HepG2 (cell line): ENCODE data around the gene KRT17. TPM values are rescaled to one million over a fixed set of nuclear protein-coding genes. Genes with fewer than 3 reads are reported as not detected.

Source experiments
- CBFB ChIP-seq: sonication (generic); formaldehyde crosslinking; IDR thresholded peaks from 2 replicates; pipeline ENCODE4 v1.4.0; 2020; ENCODE audit warnings: missing genetic modification reagents
- FOSL1 ChIP-seq: sonication (generic); formaldehyde crosslinking; IDR thresholded peaks from 2 replicates; pipeline ENCODE4 v1.9.0; 2021; ENCODE audit warnings: missing genetic modification reagents, borderline replicate concordance
- FOXJ3 ChIP-seq: sonication (generic); formaldehyde crosslinking; IDR thresholded peaks from 2 replicates; pipeline ENCODE4 v1.4.0; 2020; ENCODE audit warnings: missing genetic modification reagents, mild to moderate bottlenecking, borderline replicate concordance
- FOXK1 ChIP-seq: sonication (generic); formaldehyde crosslinking; IDR thresholded peaks from 2 replicates; pipeline ENCODE4 v1.4.0; 2020; ENCODE audit warnings: low read depth, missing genetic modification reagents, borderline replicate concordance
- LCORL ChIP-seq, 2 experiments: fragments of 450-650 bp in 1 of 2; sonication (generic) in 1 of 2; formaldehyde crosslinking in 1 of 2; IDR thresholded peaks; 2 replicates each; pipeline versions ENCODE4 v1.5.0 to v1.6.1; 2017 to 2020; ENCODE audit warnings: antibody characterized with exemption in 1 of 2, missing genetic modification reagents in 1 of 2
- MED8 ChIP-seq: sonication (generic); formaldehyde crosslinking; IDR thresholded peaks from 2 replicates; pipeline ENCODE4 v1.8.1; 2023; ENCODE audit warnings: mild to moderate bottlenecking, missing genetic modification reagents; ENCODE audit not compliant: insufficient replicate concordance
- NFIB ChIP-seq: sonication (generic); formaldehyde crosslinking; IDR thresholded peaks from 2 replicates; pipeline ENCODE4 v1.9.0; 2021; ENCODE audit warnings: missing genetic modification reagents, mild to moderate bottlenecking, borderline replicate concordance
- SMAD9 ChIP-seq: sonication (generic); formaldehyde crosslinking; IDR thresholded peaks from 2 replicates; pipeline ENCODE4 v1.5.1; 2020; ENCODE audit warnings: mild to moderate bottlenecking, missing genetic modification reagents
- SP5 ChIP-seq: IDR thresholded peaks from 2 replicates; pipeline ENCODE4 v1.6.1; 2016; ENCODE audit warnings: low read depth, borderline replicate concordance
- ZNF333 ChIP-seq: sonication (generic); formaldehyde crosslinking; IDR thresholded peaks from 2 replicates; pipeline ENCODE4 v1.4.0; 2020; ENCODE audit warnings: mild to moderate bottlenecking, missing genetic modification reagents, borderline replicate concordance
- ZNF737 ChIP-seq: sonication (generic); formaldehyde crosslinking; IDR thresholded peaks from 2 replicates; pipeline ENCODE4 v1.5.0; 2020; ENCODE audit warnings: missing genetic modification reagents, mild to moderate bottlenecking, borderline replicate concordance
- ZSCAN31 ChIP-seq: sonication (generic); formaldehyde crosslinking; IDR thresholded peaks from 2 replicates; pipeline ENCODE4 v1.5.0; 2020; ENCODE audit warnings: low read depth, mild to moderate bottlenecking, missing genetic modification reagents
- polyA plus RNA-seq, 8 experiments: library from polyadenylated mRNA; depleted of rRNA in 3 of 8; stranded (reverse) in 7 of 8; unstranded in 1 of 8; fragments of >200 nt; fragmentation: Illumina TruSeq in 4 of 8; extraction: Trizol in 4 of 8; gene quantifications; 2 replicates each; pipeline versions ENCODE4 v1.2.1 to v1.2.3, GENCODE V29; 2011 to 2016; ENCODE audit warnings: low read depth in 4 of 8, missing spikeins in 1 of 8, mixed read lengths in 1 of 8; ENCODE audit not compliant: insufficient read depth in 1 of 8
- total RNA-seq, 5 experiments: library from RNA; depleted of rRNA; stranded (reverse); fragments of >200 nt; fragmentation: Illumina TruSeq; extraction: Trizol; gene quantifications; 2 replicates each; pipeline ENCODE4 v1.2.3, GENCODE V29; 2016; ENCODE audit warnings: low read depth in 1 of 5
- TF ChIP-seq, protein P1 (sequence below): IDR thresholded peaks from 2 replicates; pipeline ENCODE4 v1.6.1; 2016
- TF ChIP-seq, protein P2 (sequence below): sonication (generic); formaldehyde crosslinking; IDR thresholded peaks from 2 replicates; pipeline ENCODE4 v1.4.0; 2020; ENCODE audit warnings: missing genetic modification reagents
- TF ChIP-seq, protein P3 (sequence below): sonication (generic); formaldehyde crosslinking; IDR thresholded peaks from 2 replicates; pipeline ENCODE4 v1.4.0; 2020; ENCODE audit warnings: mild to moderate bottlenecking, missing genetic modification reagents
- TF ChIP-seq, protein P4 (sequence below): sonication (generic); formaldehyde crosslinking; IDR thresholded peaks from 2 replicates; pipeline ENCODE4 v1.5.0; 2020; ENCODE audit warnings: mild to moderate bottlenecking, missing genetic modification reagents

Gene KRT17
- total and polyA plus RNA-seq, 2 of the 13 experiments (the other 11 are each of a cell fraction or from before 2014, with no cell fraction given), result 0.38 to 0.82 TPM

DNA sequence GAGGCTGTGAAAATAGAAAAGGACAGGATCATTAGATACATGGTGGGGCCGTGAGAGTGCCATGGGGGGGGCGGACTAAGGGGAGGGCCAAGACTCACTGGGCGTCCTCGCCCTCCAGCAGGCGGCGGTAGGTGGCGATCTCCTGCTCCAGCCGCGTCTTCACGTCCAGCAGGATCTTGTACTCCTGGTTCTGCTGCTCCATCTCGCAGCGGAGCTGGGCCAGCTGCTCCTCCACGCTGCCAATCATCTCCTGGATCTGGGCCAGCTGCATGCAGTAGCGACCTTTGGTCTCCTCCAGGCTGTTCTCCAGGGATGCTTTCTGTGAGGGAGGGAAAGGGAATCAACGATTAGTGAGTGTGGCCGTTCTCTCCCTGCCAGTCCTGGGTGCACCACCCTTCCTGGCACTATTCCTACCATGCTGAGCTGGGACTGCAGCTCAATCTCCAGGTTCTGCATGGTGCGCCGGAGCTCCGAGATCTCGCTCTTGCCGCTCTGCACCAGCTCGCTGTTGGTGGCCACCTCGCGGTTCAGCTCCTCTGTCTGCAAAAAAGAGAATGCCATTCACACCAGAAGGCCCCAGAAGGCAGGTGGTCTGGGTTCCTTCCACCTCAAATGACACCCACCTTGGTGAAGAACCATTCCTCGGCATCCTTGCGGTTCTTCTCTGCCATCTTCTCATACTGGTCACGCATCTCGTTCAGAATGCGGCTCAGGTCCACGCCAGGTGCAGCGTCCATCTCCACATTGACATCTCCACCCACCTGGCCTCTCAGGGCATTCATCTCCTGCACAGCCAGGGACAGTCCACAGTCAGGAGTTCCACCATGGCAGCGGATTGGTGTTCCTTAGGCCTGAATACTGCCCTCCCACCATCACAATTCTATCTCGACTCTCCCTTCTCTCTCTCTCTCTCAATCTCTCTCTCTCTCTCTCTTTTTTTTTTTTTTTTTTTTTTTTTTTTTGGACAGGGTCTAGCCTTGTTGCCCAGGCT lies 40.9 kb downstream of the KRT17 start (continued):
- TF ChIP-seq ZNF333 (CRISPR knock-in tag) (no peak), FOSL1 (CRISPR knock-in tag) (no peak), FOXK1 (no peak), CBFB (no peak), ZNF737 (CRISPR knock-in tag) (no peak), FOXJ3 (CRISPR knock-in tag) (no peak), SMAD9 (CRISPR knock-in tag) (no peak), SP5 (CRISPR knock-in tag) (no peak), MED8 (CRISPR knock-in tag) (no peak), NFIB (CRISPR knock-in tag) (no peak), ZSCAN31 (CRISPR knock-in tag) (no peak), LCORL (IDR thresholded peaks at IDR 0.05) (no peak), LCORL (CRISPR knock-in tag; IDR thresholded peaks at IDR 0.05) (no peak)
- TF ChIP-seq, protein P1, sequence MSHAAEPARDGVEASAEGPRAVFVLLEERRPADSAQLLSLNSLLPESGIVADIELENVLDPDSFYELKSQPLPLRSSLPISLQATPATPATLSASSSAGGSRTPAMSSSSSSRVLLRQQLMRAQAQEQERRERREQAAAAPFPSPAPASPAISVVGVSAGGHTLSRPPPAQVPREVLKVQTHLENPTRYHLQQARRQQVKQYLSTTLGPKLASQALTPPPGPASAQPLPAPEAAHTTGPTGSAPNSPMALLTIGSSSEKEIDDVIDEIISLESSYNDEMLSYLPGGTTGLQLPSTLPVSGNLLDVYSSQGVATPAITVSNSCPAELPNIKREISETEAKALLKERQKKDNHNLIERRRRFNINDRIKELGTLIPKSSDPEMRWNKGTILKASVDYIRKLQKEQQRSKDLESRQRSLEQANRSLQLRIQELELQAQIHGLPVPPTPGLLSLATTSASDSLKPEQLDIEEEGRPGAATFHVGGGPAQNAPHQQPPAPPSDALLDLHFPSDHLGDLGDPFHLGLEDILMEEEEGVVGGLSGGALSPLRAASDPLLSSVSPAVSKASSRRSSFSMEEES, result no peak
- TF ChIP-seq, protein P2, sequence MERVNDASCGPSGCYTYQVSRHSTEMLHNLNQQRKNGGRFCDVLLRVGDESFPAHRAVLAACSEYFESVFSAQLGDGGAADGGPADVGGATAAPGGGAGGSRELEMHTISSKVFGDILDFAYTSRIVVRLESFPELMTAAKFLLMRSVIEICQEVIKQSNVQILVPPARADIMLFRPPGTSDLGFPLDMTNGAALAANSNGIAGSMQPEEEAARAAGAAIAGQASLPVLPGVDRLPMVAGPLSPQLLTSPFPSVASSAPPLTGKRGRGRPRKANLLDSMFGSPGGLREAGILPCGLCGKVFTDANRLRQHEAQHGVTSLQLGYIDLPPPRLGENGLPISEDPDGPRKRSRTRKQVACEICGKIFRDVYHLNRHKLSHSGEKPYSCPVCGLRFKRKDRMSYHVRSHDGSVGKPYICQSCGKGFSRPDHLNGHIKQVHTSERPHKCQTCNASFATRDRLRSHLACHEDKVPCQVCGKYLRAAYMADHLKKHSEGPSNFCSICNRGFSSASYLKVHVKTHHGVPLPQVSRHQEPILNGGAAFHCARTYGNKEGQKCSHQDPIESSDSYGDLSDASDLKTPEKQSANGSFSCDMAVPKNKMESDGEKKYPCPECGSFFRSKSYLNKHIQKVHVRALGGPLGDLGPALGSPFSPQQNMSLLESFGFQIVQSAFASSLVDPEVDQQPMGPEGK (CRISPR knock-in tag), result 0 out of 2 replicates have a peak, but pooled peaks have one; percentile 42
- TF ChIP-seq, protein P3, sequence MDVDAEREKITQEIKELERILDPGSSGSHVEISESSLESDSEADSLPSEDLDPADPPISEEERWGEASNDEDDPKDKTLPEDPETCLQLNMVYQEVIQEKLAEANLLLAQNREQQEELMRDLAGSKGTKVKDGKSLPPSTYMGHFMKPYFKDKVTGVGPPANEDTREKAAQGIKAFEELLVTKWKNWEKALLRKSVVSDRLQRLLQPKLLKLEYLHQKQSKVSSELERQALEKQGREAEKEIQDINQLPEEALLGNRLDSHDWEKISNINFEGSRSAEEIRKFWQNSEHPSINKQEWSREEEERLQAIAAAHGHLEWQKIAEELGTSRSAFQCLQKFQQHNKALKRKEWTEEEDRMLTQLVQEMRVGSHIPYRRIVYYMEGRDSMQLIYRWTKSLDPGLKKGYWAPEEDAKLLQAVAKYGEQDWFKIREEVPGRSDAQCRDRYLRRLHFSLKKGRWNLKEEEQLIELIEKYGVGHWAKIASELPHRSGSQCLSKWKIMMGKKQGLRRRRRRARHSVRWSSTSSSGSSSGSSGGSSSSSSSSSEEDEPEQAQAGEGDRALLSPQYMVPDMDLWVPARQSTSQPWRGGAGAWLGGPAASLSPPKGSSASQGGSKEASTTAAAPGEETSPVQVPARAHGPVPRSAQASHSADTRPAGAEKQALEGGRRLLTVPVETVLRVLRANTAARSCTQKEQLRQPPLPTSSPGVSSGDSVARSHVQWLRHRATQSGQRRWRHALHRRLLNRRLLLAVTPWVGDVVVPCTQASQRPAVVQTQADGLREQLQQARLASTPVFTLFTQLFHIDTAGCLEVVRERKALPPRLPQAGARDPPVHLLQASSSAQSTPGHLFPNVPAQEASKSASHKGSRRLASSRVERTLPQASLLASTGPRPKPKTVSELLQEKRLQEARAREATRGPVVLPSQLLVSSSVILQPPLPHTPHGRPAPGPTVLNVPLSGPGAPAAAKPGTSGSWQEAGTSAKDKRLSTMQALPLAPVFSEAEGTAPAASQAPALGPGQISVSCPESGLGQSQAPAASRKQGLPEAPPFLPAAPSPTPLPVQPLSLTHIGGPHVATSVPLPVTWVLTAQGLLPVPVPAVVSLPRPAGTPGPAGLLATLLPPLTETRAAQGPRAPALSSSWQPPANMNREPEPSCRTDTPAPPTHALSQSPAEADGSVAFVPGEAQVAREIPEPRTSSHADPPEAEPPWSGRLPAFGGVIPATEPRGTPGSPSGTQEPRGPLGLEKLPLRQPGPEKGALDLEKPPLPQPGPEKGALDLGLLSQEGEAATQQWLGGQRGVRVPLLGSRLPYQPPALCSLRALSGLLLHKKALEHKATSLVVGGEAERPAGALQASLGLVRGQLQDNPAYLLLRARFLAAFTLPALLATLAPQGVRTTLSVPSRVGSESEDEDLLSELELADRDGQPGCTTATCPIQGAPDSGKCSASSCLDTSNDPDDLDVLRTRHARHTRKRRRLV (CRISPR knock-in tag), result no peak
- TF ChIP-seq, protein P4, sequence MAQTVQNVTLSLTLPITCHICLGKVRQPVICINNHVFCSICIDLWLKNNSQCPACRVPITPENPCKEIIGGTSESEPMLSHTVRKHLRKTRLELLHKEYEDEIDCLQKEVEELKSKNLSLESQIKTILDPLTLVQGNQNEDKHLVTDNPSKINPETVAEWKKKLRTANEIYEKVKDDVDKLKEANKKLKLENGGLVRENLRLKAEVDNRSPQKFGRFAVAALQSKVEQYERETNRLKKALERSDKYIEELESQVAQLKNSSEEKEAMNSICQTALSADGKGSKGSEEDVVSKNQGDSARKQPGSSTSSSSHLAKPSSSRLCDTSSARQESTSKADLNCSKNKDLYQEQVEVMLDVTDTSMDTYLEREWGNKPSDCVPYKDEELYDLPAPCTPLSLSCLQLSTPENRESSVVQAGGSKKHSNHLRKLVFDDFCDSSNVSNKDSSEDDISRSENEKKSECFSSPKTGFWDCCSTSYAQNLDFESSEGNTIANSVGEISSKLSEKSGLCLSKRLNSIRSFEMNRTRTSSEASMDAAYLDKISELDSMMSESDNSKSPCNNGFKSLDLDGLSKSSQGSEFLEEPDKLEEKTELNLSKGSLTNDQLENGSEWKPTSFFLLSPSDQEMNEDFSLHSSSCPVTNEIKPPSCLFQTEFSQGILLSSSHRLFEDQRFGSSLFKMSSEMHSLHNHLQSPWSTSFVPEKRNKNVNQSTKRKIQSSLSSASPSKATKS (CRISPR knock-in tag), result no peak
